SK-N-SH treated with all-trans-retinoic acid at 6 μM for 48 hours (cell line): ENCODE results near the gene NAT14.

Source experiments
- ATAC-seq: fragments of 200-7000 bp; cut with Tn5 transposase; 3 replicates; pipeline ENCODE4 v1.9.1; 2020; ENCODE audit warnings: mild to moderate bottlenecking, moderate library complexity
- ARNTL ChIP-seq: fragments of 450-650 bp; formaldehyde crosslinking; IDR thresholded peaks from 2 replicates; pipeline ENCODE4 v1.5.0; 2020; ENCODE audit warnings: low read depth, mild to moderate bottlenecking, moderate library complexity, borderline replicate concordance
- BACH2 ChIP-seq: fragments of 250-450 bp; sonication (Bioruptor Pico); IDR thresholded peaks from 2 replicates; pipeline ENCODE4 v1.9.0; 2021; ENCODE audit warnings: mild to moderate bottlenecking, borderline replicate concordance
- CSDC2 ChIP-seq: fragments of 250-450 bp; sonication (Bioruptor Pico); IDR thresholded peaks from 2 replicates; pipeline ENCODE4 v1.5.0; 2020; ENCODE audit warnings: mild to moderate bottlenecking, moderate library complexity
- CSRNP3 ChIP-seq: fragments of 250-450 bp; sonication (Bioruptor Pico); IDR thresholded peaks from 2 replicates; pipeline ENCODE4 v1.5.1; 2021; ENCODE audit warnings: mild to moderate bottlenecking, moderate library complexity
- ESRRG ChIP-seq: fragments of 250-450 bp; sonication (Bioruptor Pico); IDR thresholded peaks from 2 replicates; pipeline ENCODE4 v1.6.1; 2021; ENCODE audit warnings: mild to moderate bottlenecking
- GLIS3 ChIP-seq: fragments of 250-450 bp; sonication (Bioruptor Pico); IDR thresholded peaks from 2 replicates; pipeline ENCODE4 v1.5.0; 2020; ENCODE audit warnings: mild to moderate bottlenecking, moderate library complexity
- ISL1 ChIP-seq: fragments of 250-450 bp; sonication (Bioruptor Pico); IDR thresholded peaks from 2 replicates; pipeline ENCODE4 v2.1.2; 2022; ENCODE audit warnings: mild to moderate bottlenecking, moderate library complexity
- OSR1 ChIP-seq: fragments of 250-450 bp; sonication (Bioruptor Pico); IDR thresholded peaks from 2 replicates; pipeline ENCODE4 v1.8.0; 2022; ENCODE audit warnings: moderate library complexity, mild to moderate bottlenecking, inconsistent platforms
- PATZ1 ChIP-seq: fragments of 250-450 bp; sonication (Bioruptor Pico); IDR thresholded peaks from 2 replicates; pipeline ENCODE4 v1.8.0; 2020; ENCODE audit warnings: mild to moderate bottlenecking, moderate library complexity, borderline replicate concordance
- POU6F1 ChIP-seq: fragments of 250-450 bp; sonication (Bioruptor Pico); IDR thresholded peaks from 2 replicates; pipeline ENCODE4 v1.8.0; 2021; ENCODE audit warnings: low read depth, mild to moderate bottlenecking, moderate library complexity, borderline replicate concordance
- RARB ChIP-seq: fragments of 250-450 bp; sonication (Bioruptor Pico); IDR thresholded peaks from 2 replicates; pipeline ENCODE4 v1.8.0; 2021; ENCODE audit warnings: mild to moderate bottlenecking, moderate library complexity
- SNAI2 ChIP-seq: fragments of 250-450 bp; sonication (Bioruptor Pico); IDR thresholded peaks from 2 replicates; pipeline ENCODE4 v1.5.0; 2020; ENCODE audit warnings: mild to moderate bottlenecking, moderate library complexity
- TOX ChIP-seq: fragments of 250-450 bp; sonication (Bioruptor Pico); IDR thresholded peaks from 2 replicates; pipeline ENCODE4 v1.8.0; 2021; ENCODE audit warnings: mild to moderate bottlenecking, moderate library complexity, borderline replicate concordance
- TSHZ2 ChIP-seq: fragments of 250-450 bp; sonication (Bioruptor Pico); IDR thresholded peaks from 2 replicates; pipeline ENCODE4 v1.5.0; 2020; ENCODE audit warnings: mild to moderate bottlenecking, moderate library complexity
- ZC3H10 ChIP-seq: fragments of 250-450 bp; sonication (Bioruptor Pico); IDR thresholded peaks from 2 replicates; pipeline ENCODE4 v1.5.1; 2021; ENCODE audit warnings: mild to moderate bottlenecking, moderate library complexity
- ZFP3 ChIP-seq: fragments of 250-450 bp; sonication (Bioruptor Pico); IDR thresholded peaks from 2 replicates; pipeline ENCODE4 v1.5.0; 2020; ENCODE audit warnings: mild to moderate bottlenecking, moderate library complexity
- ZFP30 ChIP-seq: fragments of 450-650 bp; formaldehyde crosslinking; IDR thresholded peaks from 2 replicates; pipeline ENCODE4 v1.5.0; 2022; ENCODE audit warnings: mild to moderate bottlenecking, moderate library complexity
- ZNF70 ChIP-seq: fragments of 450-650 bp; formaldehyde crosslinking; IDR thresholded peaks from 2 replicates; pipeline ENCODE4 v1.5.0; 2020; ENCODE audit warnings: mild to moderate bottlenecking, moderate library complexity
- ZNF8 ChIP-seq: fragments of 450-650 bp; formaldehyde crosslinking; IDR thresholded peaks from 2 replicates; pipeline ENCODE4 v1.5.0; 2020; ENCODE audit warnings: mild to moderate bottlenecking, moderate library complexity

NAT14 gene

GRCh38 chr19:55474269-55475265 is 10.4 kb upstream of the NAT14 start:
- ATAC-seq = no peak
- TF ChIP-seq TOX (CRISPR knock-in tag) = no peak
- TF ChIP-seq ESRRG = no peak
- TF ChIP-seq ARNTL (CRISPR knock-in tag) = no peak
- TF ChIP-seq ZNF70 (CRISPR knock-in tag) = no peak
- no peak for TF ChIP-seq CSRNP3 (CRISPR knock-in tag)
- no peak for TF ChIP-seq RARB (CRISPR knock-in tag)
- TF ChIP-seq POU6F1 (CRISPR knock-in tag) = no peak
- TF ChIP-seq GLIS3 = no peak
- no peak for TF ChIP-seq ZFP3
- TF ChIP-seq CSDC2 (CRISPR knock-in tag) = no peak
- no peak for TF ChIP-seq BACH2 (CRISPR knock-in tag)
- no peak for TF ChIP-seq ISL1 (CRISPR knock-in tag)
- TF ChIP-seq PATZ1 (CRISPR knock-in tag) = no peak
- TF ChIP-seq ZNF8 (CRISPR knock-in tag) = no peak
- TF ChIP-seq OSR1 = no peak
- TF ChIP-seq ZC3H10 = no peak
- TF ChIP-seq TSHZ2 (CRISPR knock-in tag) = no peak
- no peak for TF ChIP-seq ZFP30 (CRISPR knock-in tag)
- no peak for TF ChIP-seq SNAI2

GRCh38 chr19:55476100-55476775 is 8.8 kb upstream of the NAT14 start, which contains the start of gene ZNF628:
Gene ZNF628, plus strand, starts transcription at chr19:55476617. Its CDS starts 3,294 bp downstream, at chr19:55479911.
- ATAC-seq = peak; percentile 94
- no peak for TF ChIP-seq OSR1
- peak; percentile 66; the same call in 1 of the 2 replicates for TF ChIP-seq ZFP3
- no peak for TF ChIP-seq RARB (CRISPR knock-in tag)
- TF ChIP-seq ZNF70 (CRISPR knock-in tag) = peak; percentile 4; the same call in 1 of the 2 replicates
- peak; percentile 51; the same call in 1 of the 2 replicates for TF ChIP-seq TSHZ2 (CRISPR knock-in tag)
- TF ChIP-seq, all 23 proteins: peak for 3
